Vagina (tissue), 2 donors: ENCODE measurements around the gene ANKRD44.

ENCODE experiments used
- POLR2A ChIP-seq, 2 donors: fragments of 450-650 bp; IDR thresholded peaks; one replicate each; pipeline ENCODE4 v1.6.1; 2017; ENCODE audit warnings: antibody characterized with exemption in 2 of 2, mild to moderate bottlenecking in 2 of 2, moderate library complexity in 2 of 2
- POLR2AphosphoS5 ChIP-seq, 2 donors: sonication (generic); formaldehyde crosslinking; IDR thresholded peaks; one replicate each; pipeline ENCODE4 v1.9.0; 2017; ENCODE audit warnings: antibody characterized with exemption in 2 of 2, mild to moderate bottlenecking in 2 of 2, low read depth in 1 of 2; ENCODE audit not compliant: insufficient read depth in 1 of 2
- TF ChIP-seq, protein P1 (sequence below), 3 experiments: fragments of 450-650 bp in 2 of 3; fragments of 200-600 bp in 1 of 3; sonication (generic) in 1 of 3; IDR thresholded peaks; one replicate each; pipeline ENCODE4 v1.5.1; 2017 to 2019; ENCODE audit warnings: antibody characterized with exemption in 3 of 3, mild to moderate bottlenecking in 2 of 3, moderate library complexity in 2 of 3

DNA sequence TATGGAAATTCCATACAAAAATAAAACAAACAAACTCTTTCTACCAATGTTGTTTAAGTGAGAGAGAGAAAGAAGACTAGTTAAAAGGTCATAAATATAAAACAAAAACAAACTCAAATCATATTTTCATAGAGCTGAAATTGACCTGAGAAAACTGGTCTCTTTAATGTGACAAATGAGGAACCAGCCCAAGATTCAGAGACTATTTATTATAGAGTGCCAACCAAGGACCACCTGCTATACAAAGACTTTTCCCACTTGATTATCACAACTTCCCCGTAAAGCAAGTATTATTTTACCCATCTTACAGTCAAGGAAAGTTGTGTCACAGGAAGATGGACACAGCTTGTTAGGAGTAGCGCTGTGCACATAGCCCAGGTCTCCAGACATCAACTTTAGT, 13.3 kb downstream of the ANKRD44 start:
- TF ChIP-seq, protein P1, sequence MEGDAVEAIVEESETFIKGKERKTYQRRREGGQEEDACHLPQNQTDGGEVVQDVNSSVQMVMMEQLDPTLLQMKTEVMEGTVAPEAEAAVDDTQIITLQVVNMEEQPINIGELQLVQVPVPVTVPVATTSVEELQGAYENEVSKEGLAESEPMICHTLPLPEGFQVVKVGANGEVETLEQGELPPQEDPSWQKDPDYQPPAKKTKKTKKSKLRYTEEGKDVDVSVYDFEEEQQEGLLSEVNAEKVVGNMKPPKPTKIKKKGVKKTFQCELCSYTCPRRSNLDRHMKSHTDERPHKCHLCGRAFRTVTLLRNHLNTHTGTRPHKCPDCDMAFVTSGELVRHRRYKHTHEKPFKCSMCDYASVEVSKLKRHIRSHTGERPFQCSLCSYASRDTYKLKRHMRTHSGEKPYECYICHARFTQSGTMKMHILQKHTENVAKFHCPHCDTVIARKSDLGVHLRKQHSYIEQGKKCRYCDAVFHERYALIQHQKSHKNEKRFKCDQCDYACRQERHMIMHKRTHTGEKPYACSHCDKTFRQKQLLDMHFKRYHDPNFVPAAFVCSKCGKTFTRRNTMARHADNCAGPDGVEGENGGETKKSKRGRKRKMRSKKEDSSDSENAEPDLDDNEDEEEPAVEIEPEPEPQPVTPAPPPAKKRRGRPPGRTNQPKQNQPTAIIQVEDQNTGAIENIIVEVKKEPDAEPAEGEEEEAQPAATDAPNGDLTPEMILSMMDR (IDR thresholded peaks at IDR 0.05) = no peak
- TF ChIP-seq POLR2AphosphoS5 (IDR thresholded peaks at IDR 0.05; ENCODE audit: insufficient read depth in 1 of 2, low read depth in 1 of 2) = no peak
- no peak for TF ChIP-seq POLR2A (IDR thresholded peaks at IDR 0.05)
